CD4-positive, CD25-positive, alpha-beta regulatory T cell (primary cell): ENCODE measurements around the gene TEP1. TPM values are rescaled to one million over a fixed set of nuclear protein-coding genes. Genes with fewer than 3 reads are reported as not detected.
A peak's percentile ranks its signal among the peaks of the same experiment; 100 is the strongest.
"Not testable (repeated sequence)": the region's sequence is repeated elsewhere in the genome, so short reads cannot be mapped to it uniquely, and the experiment has no call there.

ENCODE experiments used
- ATAC-seq, 2 donors: fragments of 150-1000 bp; cut with Tn5 transposase; one replicate each; pipeline ENCODE4 v1.10.0; 2021; ENCODE audit warnings: low read depth in 2 of 2, moderate number of reproducible peaks in 2 of 2, moderate library complexity in 1 of 2
- DNase-seq, 3 donors: peaks; one replicate each; pipeline versions ENCODE4 v3.0.0 to v3.0.0-alpha.2; 2012 to 2022; ENCODE audit warnings: mixed read lengths in 1 of 3
- H3K27ac ChIP-seq: one replicate; pipeline ENCODE4 v1.7.0; 2013; ENCODE audit warnings: mild to moderate bottlenecking, low read length; ENCODE audit not compliant: insufficient read depth, poor library complexity, severe bottlenecking
- H3K27me3 ChIP-seq: one replicate; pipeline ENCODE4 v1.7.0; 2013; ENCODE audit warnings: low read length; ENCODE audit not compliant: control insufficient read depth, insufficient read depth
- H3K36me3 ChIP-seq: one replicate; pipeline ENCODE4 v1.7.0; 2013; ENCODE audit warnings: mild to moderate bottlenecking, low read length, moderate library complexity; ENCODE audit not compliant: control insufficient read depth, insufficient read depth
- H3K4me1 ChIP-seq: 2 replicates; pipeline ENCODE4 v1.7.0; 2013; ENCODE audit warnings: mild to moderate bottlenecking, low read length; ENCODE audit not compliant: insufficient read depth, control insufficient read depth, poor library complexity, severe bottlenecking
- H3K4me3 ChIP-seq: one replicate; pipeline ENCODE4 v1.7.0; 2013; ENCODE audit warnings: low read depth, mild to moderate bottlenecking, low read length, moderate library complexity
- H3K9me3 ChIP-seq, 2 experiments: 1 replicate in 1 of 2; 2 replicates in 1 of 2; pipeline ENCODE4 v1.7.0; 2013; ENCODE audit warnings: low read length in 2 of 2, mild to moderate bottlenecking in 1 of 2, moderate library complexity in 1 of 2; ENCODE audit not compliant: control insufficient read depth in 2 of 2
- H3K27ac Mint-ChIP-seq, 3 donors: one replicate each; pipeline ENCODE4 v1.8.0; 2020 to 2022; ENCODE audit warnings: mild to moderate bottlenecking in 3 of 3, mixed read lengths in 3 of 3, moderate library complexity in 2 of 3
- H3K27me3 Mint-ChIP-seq: one replicate; pipeline ENCODE4 v1.8.0; 2022; ENCODE audit warnings: mild to moderate bottlenecking, mixed read lengths
- H3K36me3 Mint-ChIP-seq: one replicate; pipeline ENCODE4 v1.8.0; 2020; ENCODE audit warnings: mixed read lengths
- H3K4me1 Mint-ChIP-seq, 4 donors: one replicate each; pipeline ENCODE4 v1.8.0; 2020 to 2022; ENCODE audit warnings: mixed read lengths in 4 of 4, mild to moderate bottlenecking in 1 of 4
- H3K4me3 Mint-ChIP-seq, 4 donors: one replicate each; pipeline ENCODE4 v1.8.0; 2020 to 2022; ENCODE audit warnings: mild to moderate bottlenecking in 4 of 4, mixed read lengths in 4 of 4, moderate library complexity in 3 of 4
- H3K9me3 Mint-ChIP-seq, 7 donors: one replicate each; pipeline ENCODE4 v1.8.0; 2020 to 2022; ENCODE audit warnings: mixed read lengths in 7 of 7, mild to moderate bottlenecking in 3 of 7, moderate library complexity in 2 of 7
- polyA plus RNA-seq, 4 donors: library from polyadenylated mRNA; unstranded; fragments of 300-500 nt; fragmentation: Illumina TruSeq; gene quantifications; one replicate each; pipeline ENCODE4 v1.2.3, GENCODE V29; 2021
- total RNA-seq: library from RNA; stranded (reverse); gene quantifications from one replicate; pipeline ENCODE4 v1.2.3, GENCODE V29; 2022

Gene TEP1
- total and polyA plus RNA-seq, 5 donors from 2014 or later = 2.8 to 63.8 (median 5.6) TPM

- Histone ChIP-seq H3K4me1 (peaks cover 17% of the 10 kb centered on the region), H3K27me3 (no peaks in the 10 kb centered on the region), H3K9me3 (no peaks in the 10 kb centered on the region), H3K36me3 (peaks cover 12% of the 10 kb centered on the region), H3K4me3 (no peak overlapping the region), H3K27ac (no peak overlapping the region)
- Mint-ChIP-seq H3K4me3 (peak overlapping the region in 2 of 4 donors; percentile 65 to 97), H3K27ac (peak overlapping the region; percentile 32 to 89 (median 43)), H3K27me3 (peaks cover 12% of the 10 kb centered on the region), H3K4me1 (peaks cover 2 to 29% (median 22%) of the 10 kb centered on the region in 4 donors), H3K9me3 (no peaks in the 10 kb centered on the region), H3K36me3 (peaks cover 28% of the 10 kb centered on the region)
- ATAC-seq (no peak), DNase-seq (no peak)
These were observed 67.9 kb downstream of the TEP1 start for GRCh38 chr14:20345366-20345765.

- no peaks in the 10 kb centered on the region for H3K9me3 ChIP-seq
- Mint-ChIP-seq H3K4me3 (peak overlapping the region; percentile 97 to 100 (median 98)), H3K27me3 (peaks cover 12% of the 10 kb centered on the region), H3K4me1 (peaks cover 0 to 29% (median 22%) of the 10 kb centered on the region in 4 donors), H3K9me3 (no peaks in the 10 kb centered on the region), H3K27ac (peak overlapping the region; percentile 98 to 100 (median 99)), H3K36me3 (peaks cover 20% of the 10 kb centered on the region)
- no peaks in the 10 kb centered on the region for H3K27me3 ChIP-seq
- H3K4me1 ChIP-seq = peaks cover 17% of the 10 kb centered on the region
- peaks cover 10% of the 10 kb centered on the region for H3K36me3 ChIP-seq
- ATAC-seq (no peak), DNase-seq (no peak)
- H3K4me3 ChIP-seq = peak overlapping the region; percentile 93
- H3K27ac ChIP-seq = peak overlapping the region; percentile 95
These were observed 69.5 kb downstream of the TEP1 start for GRCh38 chr14:20343862-20344220.

GRCh38 chr14:20343092-20343861, 70.0 kb downstream of the TEP1 start, which contains the start of gene PARP2:
PARP2 (plus strand) TSS chr14:20343635; CDS start chr14:20343642, 7 bp downstream.
- peaks cover 12% of the 10 kb centered on the region for H3K27me3 Mint-ChIP-seq
- ATAC-seq (peak; percentile 82 to 86), DNase-seq (peak; percentile 88 to 93 (median 91))
- H3K4me1 ChIP-seq = peaks cover 17% of the 10 kb centered on the region
- no peaks in the 10 kb centered on the region for H3K9me3 ChIP-seq
- peaks cover 2% of the 10 kb centered on the region for H3K27me3 ChIP-seq
- peak within 1 kb of the TSS; percentile 93 for H3K4me3 ChIP-seq
- peaks cover 10% of the 10 kb centered on the region for H3K36me3 ChIP-seq
- H3K4me3 Mint-ChIP-seq = peak within 1 kb of the TSS; percentile 97 to 100 (median 98)
- peak within 1 kb of the TSS; percentile 98 to 100 (median 99) for H3K27ac Mint-ChIP-seq
- peaks cover 0 to 29% (median 23%) of the 10 kb centered on the region in 4 donors for H3K4me1 Mint-ChIP-seq
- no peaks in the 10 kb centered on the region for H3K9me3 Mint-ChIP-seq
- peak within 1 kb of the TSS; percentile 95 for H3K27ac ChIP-seq
- H3K36me3 Mint-ChIP-seq = peaks cover 20% of the 10 kb centered on the region

GRCh38 chr14:20341646-20342045, 71.7 kb downstream of the TEP1 start:
- Histone ChIP-seq H3K36me3 (peaks cover under 1% of the 10 kb centered on the region), H3K27me3 (peaks cover 4% of the 10 kb centered on the region), H3K4me3 (peak overlapping the region; percentile 91), H3K4me1 (peaks cover 17% of the 10 kb centered on the region), H3K27ac (peak overlapping the region; percentile 95), H3K9me3 (no peaks in the 10 kb centered on the region)
- DNase-seq (no peak), ATAC-seq (no peak)
- peak overlapping the region in 3 of 4 donors; percentile 52 to 100 (median 99) for H3K4me3 Mint-ChIP-seq
- H3K4me1 Mint-ChIP-seq = peaks cover 0 to 29% (median 22%) of the 10 kb centered on the region in 4 donors
- no peaks in the 10 kb centered on the region for H3K9me3 Mint-ChIP-seq
- peaks cover 12% of the 10 kb centered on the region for H3K27me3 Mint-ChIP-seq
- no peak overlapping the region for H3K27ac Mint-ChIP-seq
- H3K36me3 Mint-ChIP-seq = peaks cover 13% of the 10 kb centered on the region

GRCh38 chr14:20341032-20341431, 72.3 kb downstream of the TEP1 start:
- H3K4me1 Mint-ChIP-seq = peaks cover 0 to 29% (median 20%) of the 10 kb centered on the region in 4 donors
- not testable (repeated sequence) for DNase-seq, H3K27ac Mint-ChIP-seq

GRCh38 chr14:20334017-20334416, 79.3 kb downstream of the TEP1 start:
- Histone ChIP-seq H3K36me3 (no peaks in the 10 kb centered on the region), H3K4me3 (no peak overlapping the region), H3K27ac (peak overlapping the region; percentile 75), H3K27me3 (peaks cover 4% of the 10 kb centered on the region), H3K4me1 (peaks cover 15% of the 10 kb centered on the region), H3K9me3 (no peaks in the 10 kb centered on the region)
- ATAC-seq (no peak), DNase-seq (no peak)
- H3K9me3 Mint-ChIP-seq = no peaks in the 10 kb centered on the region
- peaks cover 14 to 36% (median 24%) of the 10 kb centered on the region in 4 donors for H3K4me1 Mint-ChIP-seq
- H3K27ac Mint-ChIP-seq = peak overlapping the region in 1 of 3 donors; percentile 99
- peak overlapping the region in 2 of 4 donors; percentile 15 to 100 for H3K4me3 Mint-ChIP-seq
- H3K36me3 Mint-ChIP-seq = no peaks in the 10 kb centered on the region
- no peaks in the 10 kb centered on the region for H3K27me3 Mint-ChIP-seq

More at GRCh38 chr14:20341032-20341431, 72.3 kb downstream of the TEP1 start:
- H3K27ac ChIP-seq, H3K9me3 ChIP-seq, H3K4me3 ChIP-seq, H3K36me3 ChIP-seq, H3K27me3 ChIP-seq, H3K9me3 Mint-ChIP-seq, ATAC-seq: not testable (repeated sequence)
- peaks cover 17% of the 10 kb centered on the region for H3K4me1 ChIP-seq
- peaks cover 12% of the 10 kb centered on the region for H3K27me3 Mint-ChIP-seq
- peak overlapping the region in 3 of 4 donors; percentile 52 to 100 (median 57) for H3K4me3 Mint-ChIP-seq
- peaks cover 11% of the 10 kb centered on the region for H3K36me3 Mint-ChIP-seq

GRCh38 chr14:20333494-20333841, 79.8 kb downstream of the TEP1 start:
- no peak for DNase-seq
- peak in 1 of 2 donors; percentile 14 for ATAC-seq
- Mint-ChIP-seq H3K27ac (peak overlapping the region; percentile 50 to 99 (median 95)), H3K9me3 (no peaks in the 10 kb centered on the region), H3K4me3 (peak overlapping the region; percentile 91 to 100 (median 96)), H3K4me1 (peaks cover 15 to 38% (median 25%) of the 10 kb centered on the region in 4 donors), H3K27me3 (no peaks in the 10 kb centered on the region), H3K36me3 (no peaks in the 10 kb centered on the region)
- peak overlapping the region; percentile 75 for H3K27ac ChIP-seq
- H3K9me3 ChIP-seq = no peaks in the 10 kb centered on the region
- H3K36me3 ChIP-seq = no peaks in the 10 kb centered on the region
- H3K27me3 ChIP-seq = peaks cover 3% of the 10 kb centered on the region
- H3K4me1 ChIP-seq = peaks cover 15% of the 10 kb centered on the region
- peak overlapping the region; percentile 94 for H3K4me3 ChIP-seq
